Adrenal gland (tissue), 12 donors: ENCODE measurements around the gene ZNF334. TPM values are rescaled to one million over a fixed set of nuclear protein-coding genes. Genes with fewer than 3 reads are reported as not detected.

Experiments used
- DNase-seq, 7 donors: peaks; one replicate each; pipeline ENCODE4 v3.0.0-alpha.2; 2019 to 2020
- H3K27ac ChIP-seq, 5 donors: fragments of 200-600 bp; sonication (generic) in 4 of 5; 1 replicate in 3 of 5; 2 replicates in 2 of 5; pipeline versions ENCODE4 v1.5.1 to v1.8.0; 2016 to 2020; ENCODE audit warnings: mild to moderate bottlenecking in 1 of 5
- H3K27me3 ChIP-seq: fragments of 200-600 bp; 2 replicates; pipeline ENCODE4 v1.8.0; 2021
- H3K36me3 ChIP-seq, 2 donors: fragments of 200-600 bp; replicated peaks in 1 of 2; 1 replicate in 1 of 2; 2 replicates in 1 of 2; pipeline versions ENCODE4 v1.5.1 to v1.8.0; 2018 to 2022
- H3K4me1 ChIP-seq, 2 donors: fragments of 200-600 bp; replicated peaks in 1 of 2; 1 replicate in 1 of 2; 2 replicates in 1 of 2; pipeline versions ENCODE4 v1.5.1 to v1.8.0; 2018 to 2021
- H3K4me3 ChIP-seq, 4 donors: fragments of 200-600 bp; sonication (generic) in 3 of 4; one replicate each; pipeline ENCODE4 v1.5.1; 2016 to 2018
- H3K9me3 ChIP-seq, 3 donors: fragments of 200-600 bp; sonication (generic) in 1 of 3; replicated peaks in 1 of 3; 1 replicate in 2 of 3; 2 replicates in 1 of 3; pipeline versions ENCODE4 v1.5.1 to v1.8.0; 2016 to 2021
- CTCF ChIP-seq, 6 experiments: fragments of 450-650 bp in 4 of 6; fragments of 200-600 bp in 2 of 6; sonication (generic) in 1 of 6; IDR thresholded peaks; 1 replicate in 5 of 6; 2 replicates in 1 of 6; pipeline versions ENCODE4 v1.5.1 to v1.8.0; 2016 to 2021; ENCODE audit warnings: antibody characterized with exemption in 6 of 6, mild to moderate bottlenecking in 2 of 6, moderate library complexity in 1 of 6
- POLR2A ChIP-seq, 2 donors: fragments of 450-650 bp; IDR thresholded peaks; one replicate each; pipeline ENCODE4 v1.6.1; 2017; ENCODE audit warnings: antibody characterized with exemption in 2 of 2, mild to moderate bottlenecking in 2 of 2, moderate library complexity in 1 of 2
- WGBS, 4 donors: extraction: QIAGEN DNeasy Blood & Tissue Kit in 2 of 4; methylation state at CpG; one replicate each; pipeline versions ENCODE4 v1.1.5 to v1.1.7; 2013 to 2017; 5-methylcytosine and 5-hydroxymethylcytosine counted together
- intact Hi-C, 2 donors: fragments of 100-400 bp; cut with DNase I; formaldehyde crosslinking; loops; one replicate each; pipeline versions ENCODE4 v1.14.1 to v1.15.0; 2022 to 2023
- polyA plus RNA-seq, 3 donors: library from polyadenylated mRNA; stranded (reverse); fragments of 200-250 nt in 2 of 3; fragments of 350-450 nt in 1 of 3; fragmentation: Illumina TruSeq in 1 of 3; extraction: RNeasy Lipid Tissue Mini Kit (QIAGEN cat#74804) in 1 of 3; gene quantifications; one replicate each; pipeline ENCODE4 v1.2.3, GENCODE V29; 2013 to 2014
- total RNA-seq, 9 donors: library from RNA; depleted of rRNA in 4 of 9; stranded (reverse); fragments of >200 nt in 4 of 9; fragments of 120-200 nt in 1 of 9; fragmentation: NEBNext Ultra II Directional in 1 of 9; extraction: Animal tissue kit (Norgen Biotek cat#: 25700) in 1 of 9; gene quantifications; one replicate each; pipeline versions ENCODE4 v1.1.0 to v1.2.4, GENCODE V29; 2013 to 2023
- donor health status: healthy with polysubstance abuse.
- donor health status: Bipolar disorder and iron deficiency.
- donor health status: DM: yes; HTN: yes; CAD: no.
- donor health status: DM: no; HTN: no; CAD: no.
- donor health status: DM: no; HTN: no; CAD: no.
- donor health status: DM: yes; HTN: yes; CAD: no.

Gene ZNF334
- total and polyA plus RNA-seq, 12 donors, result 1.0 to 22.2 (median 7.2) TPM

- Histone ChIP-seq H3K4me3 (no peak overlapping the region), H3K9me3 (no peaks in the 10 kb centered on the region), H3K27me3 (no peaks in the 10 kb centered on the region), H3K27ac (no peak overlapping the region), H3K36me3 (no peaks in the 10 kb centered on the region), H3K4me1 (no peaks in the 10 kb centered on the region)
- intact Hi-C loops, result no loop called here
- no peak for TF ChIP-seq POLR2A (IDR thresholded peaks at IDR 0.05)
- DNase-seq, result no peak
- WGBS, 4 donors, result 57 to 81% (median 71%) methylated on average over 2 of the region's 2 CpGs
Measured at GRCh38 chr20:46487628-46488027, 25.7 kb downstream of the ZNF334 start.

DNA sequence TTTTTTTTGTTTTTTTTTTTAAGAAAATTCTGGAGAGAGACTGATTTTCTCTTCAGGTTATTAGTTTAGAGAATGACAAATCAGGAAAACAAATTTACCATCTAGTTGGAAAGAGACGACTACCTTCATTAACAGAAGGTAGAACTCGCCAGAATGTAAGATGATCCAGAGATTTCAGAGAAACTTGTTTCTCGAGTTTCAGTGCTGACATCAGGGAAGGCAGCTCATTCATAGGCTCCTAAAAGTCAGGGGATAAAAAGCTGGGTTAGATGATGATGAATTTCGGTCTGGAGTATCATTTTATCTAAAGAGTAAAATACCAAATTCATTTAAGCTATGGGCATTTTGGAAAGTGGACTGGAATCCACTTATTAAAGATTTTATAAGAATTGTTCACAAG lies 27.9 kb downstream of the ZNF334 start:
- no peaks in the 10 kb centered on the region for H3K9me3 ChIP-seq
- intact Hi-C loops, result no loop called here
- 47 to 58% (median 56%) methylated on average over 4 of the region's 4 CpGs for WGBS, 4 donors
- H3K4me1 ChIP-seq, result no peaks in the 10 kb centered on the region
- no peak overlapping the region for H3K4me3 ChIP-seq
- no peak for TF ChIP-seq POLR2A (IDR thresholded peaks at IDR 0.05)
- no peak for TF ChIP-seq CTCF (IDR thresholded peaks at IDR 0.05)
- H3K27me3 ChIP-seq, result no peaks in the 10 kb centered on the region
- H3K27ac ChIP-seq, result no peak overlapping the region
- DNase-seq, result no peak
- H3K36me3 ChIP-seq, result no peaks in the 10 kb centered on the region

- intact Hi-C loops, result no loop called here
- no peaks in the 10 kb centered on the region for H3K36me3 ChIP-seq
- 68 to 70% (median 69%) methylated on average over 3 of the region's 3 CpGs for WGBS, 4 donors
Measured at GRCh38 chr20:46484954-46485353, 28.4 kb downstream of the ZNF334 start.

GRCh38 chr20:46483879-46484278 lies 29.5 kb downstream of the ZNF334 start:
- Histone ChIP-seq H3K9me3 (no peaks in the 10 kb centered on the region), H3K36me3 (no peaks in the 10 kb centered on the region), H3K4me1 (no peaks in the 10 kb centered on the region), H3K27me3 (no peaks in the 10 kb centered on the region), H3K4me3 (no peak overlapping the region), H3K27ac (no peak overlapping the region)
- intact Hi-C loops, result no loop called here
- WGBS, 4 donors, result 93 to 96% (median 94%) methylated on average over 2 of the region's 2 CpGs
- DNase-seq, result no peak
- TF ChIP-seq CTCF (IDR thresholded peaks at IDR 0.05) (no peak), POLR2A (IDR thresholded peaks at IDR 0.05) (no peak)

More at GRCh38 chr20:46484954-46485353, 28.4 kb downstream of the ZNF334 start:
- H3K27ac ChIP-seq, result no peak overlapping the region
- DNase-seq, result no peak
- no peaks in the 10 kb centered on the region for H3K4me1 ChIP-seq
- no peaks in the 10 kb centered on the region for H3K27me3 ChIP-seq
- H3K4me3 ChIP-seq, result no peak overlapping the region
- no peak for TF ChIP-seq POLR2A (IDR thresholded peaks at IDR 0.05)
- no peak for TF ChIP-seq CTCF (IDR thresholded peaks at IDR 0.05)
- H3K9me3 ChIP-seq, result no peaks in the 10 kb centered on the region

- Histone ChIP-seq H3K4me1 (no peaks in the 10 kb centered on the region), H3K27ac (no peak overlapping the region), H3K9me3 (no peaks in the 10 kb centered on the region), H3K36me3 (no peaks in the 10 kb centered on the region), H3K4me3 (no peak overlapping the region), H3K27me3 (no peaks in the 10 kb centered on the region)
- WGBS, 4 donors, result 63 to 90% (median 87%) methylated on average over 2 of the region's 2 CpGs
- DNase-seq, result no peak
- intact Hi-C loops, result no loop called here
- TF ChIP-seq CTCF (IDR thresholded peaks at IDR 0.05), result no peak
- TF ChIP-seq POLR2A (IDR thresholded peaks at IDR 0.05), result no peak
Measured at GRCh38 chr20:46482864-46483263, 30.5 kb downstream of the ZNF334 start.
